Measurements from ENCODE around the gene KCNQ1. TPM values are rescaled to one million over a fixed set of nuclear protein-coding genes. Genes with fewer than 3 reads are reported as not detected.

KCNQ1 gene
- polyA plus RNA-seq, 1 donor (not counting 4 experiments of a cell fraction or from before 2014, with no cell fraction given): not detected

- dilution Hi-C loops (cut with MboI; ENCODE audit: extremely low pct_ligation_motif_present, low sequenced_read_pairs): no loop called here
Observed at GRCh38 chr11:2685566-2686359, 241.0 kb downstream of the KCNQ1 start.

DNA sequence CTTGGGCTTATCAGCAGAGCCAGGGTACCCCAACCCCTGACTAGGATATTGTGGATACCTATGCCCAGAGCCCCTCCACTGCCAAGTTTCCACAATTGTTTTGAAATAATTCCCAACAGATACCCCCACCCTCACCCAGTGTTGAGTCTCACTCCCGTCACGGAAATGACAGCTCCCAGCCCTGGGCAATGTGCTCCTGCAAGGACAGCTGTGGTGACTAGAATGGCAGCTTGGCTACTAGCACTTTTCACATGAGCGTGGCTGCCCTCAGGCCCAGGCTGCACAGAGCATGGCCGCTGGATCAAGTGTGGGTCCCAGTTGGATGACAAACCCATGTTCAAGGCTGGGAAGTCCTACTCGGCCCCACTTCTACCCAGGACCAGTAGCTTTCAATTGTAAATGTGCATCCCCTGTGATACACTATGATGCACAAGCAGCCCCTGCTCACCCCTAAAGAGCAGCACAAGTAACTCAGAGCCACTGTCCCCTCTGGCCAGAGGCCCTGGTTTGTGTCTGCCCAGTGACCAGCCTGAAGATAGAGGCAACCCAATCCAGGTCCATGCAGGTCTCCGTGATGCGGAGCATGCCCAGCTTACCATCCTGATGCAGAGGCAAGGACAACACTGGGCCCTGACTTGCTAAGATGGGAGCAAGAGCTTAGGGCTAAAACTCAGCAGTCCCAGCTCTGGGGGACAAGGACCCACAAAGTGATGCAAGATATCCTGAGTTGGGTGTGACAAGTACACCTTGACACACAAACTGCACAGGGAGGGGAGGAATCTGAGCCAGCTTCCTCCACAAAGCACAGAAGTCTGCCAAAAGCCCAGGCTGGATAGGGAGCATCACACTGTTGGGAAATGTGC is 241.8 kb downstream of the KCNQ1 start:
- dilution Hi-C loops (cut with MboI; ENCODE audit: extremely low pct_ligation_motif_present, low sequenced_read_pairs): no loop called here
- H3K36me3 ChIP-seq (ENCODE audit: control insufficient read depth in 2 of 2, extremely low read depth in 1 of 2, insufficient read depth in 2 of 2, low read length in 2 of 2): no peaks in the 10 kb centered on the region
- H3K9ac ChIP-seq (ENCODE audit: control insufficient read depth, extremely low read depth, insufficient read depth, low read length): no peak overlapping the region
- H3K4me2 ChIP-seq (ENCODE audit: control insufficient read depth, extremely low read depth, insufficient read depth, low read depth, low read length): no peak overlapping the region
- FAIRE-seq (no peak), DNase-seq (ENCODE audit: low read depth, low spot score) (no peak)
- no peak overlapping the region for H3K27ac ChIP-seq (ENCODE audit: control insufficient read depth, insufficient read depth, low read length)
- no peaks in the 10 kb centered on the region for H3K79me2 ChIP-seq (ENCODE audit: control insufficient read depth, insufficient read depth, low read length)
- H3K4me3 ChIP-seq (ENCODE audit: control insufficient read depth in 2 of 3, extremely low read depth in 1 of 3, insufficient read depth in 2 of 3, low read depth in 1 of 3, low read length in 3 of 3): no peak overlapping the region
- no peak overlapping the region for H2AFZ ChIP-seq (ENCODE audit: control insufficient read depth, low read length)
- H3K4me1 ChIP-seq (ENCODE audit: control insufficient read depth, extremely low read depth, insufficient read depth, low read length): no peaks in the 10 kb centered on the region
- no peaks in the 10 kb centered on the region for H3K9me3 ChIP-seq (ENCODE audit: control insufficient read depth, low read depth, low read length)
- H3K9me1 ChIP-seq (ENCODE audit: control insufficient read depth, extremely low read depth, insufficient read depth, low read length): no peaks in the 10 kb centered on the region
- TF ChIP-seq, protein P1, sequence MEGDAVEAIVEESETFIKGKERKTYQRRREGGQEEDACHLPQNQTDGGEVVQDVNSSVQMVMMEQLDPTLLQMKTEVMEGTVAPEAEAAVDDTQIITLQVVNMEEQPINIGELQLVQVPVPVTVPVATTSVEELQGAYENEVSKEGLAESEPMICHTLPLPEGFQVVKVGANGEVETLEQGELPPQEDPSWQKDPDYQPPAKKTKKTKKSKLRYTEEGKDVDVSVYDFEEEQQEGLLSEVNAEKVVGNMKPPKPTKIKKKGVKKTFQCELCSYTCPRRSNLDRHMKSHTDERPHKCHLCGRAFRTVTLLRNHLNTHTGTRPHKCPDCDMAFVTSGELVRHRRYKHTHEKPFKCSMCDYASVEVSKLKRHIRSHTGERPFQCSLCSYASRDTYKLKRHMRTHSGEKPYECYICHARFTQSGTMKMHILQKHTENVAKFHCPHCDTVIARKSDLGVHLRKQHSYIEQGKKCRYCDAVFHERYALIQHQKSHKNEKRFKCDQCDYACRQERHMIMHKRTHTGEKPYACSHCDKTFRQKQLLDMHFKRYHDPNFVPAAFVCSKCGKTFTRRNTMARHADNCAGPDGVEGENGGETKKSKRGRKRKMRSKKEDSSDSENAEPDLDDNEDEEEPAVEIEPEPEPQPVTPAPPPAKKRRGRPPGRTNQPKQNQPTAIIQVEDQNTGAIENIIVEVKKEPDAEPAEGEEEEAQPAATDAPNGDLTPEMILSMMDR (optimal IDR thresholded peaks at IDR 0.05 in 1 of 3, IDR thresholded peaks at IDR 0.05 in 1 of 3, conservative IDR thresholded peaks at IDR 0.05 in 1 of 3; ENCODE audit: extremely low read depth in 1 of 3, insufficient read depth in 2 of 3, low read length in 3 of 3): no peak
- TF ChIP-seq EZH2 (IDR thresholded peaks at IDR 0.05; ENCODE audit: low read length): no peak
- H3K27me3 ChIP-seq (ENCODE audit: control insufficient read depth, extremely low read depth, insufficient read depth, low read length): no peaks in the 10 kb centered on the region
- no peaks in the 10 kb centered on the region for H4K20me1 ChIP-seq (ENCODE audit: control insufficient read depth, extremely low read depth, insufficient read depth, low read length)

More at GRCh38 chr11:2685566-2686359, 241.0 kb downstream of the KCNQ1 start:
- H3K4me2 ChIP-seq (ENCODE audit: control insufficient read depth, extremely low read depth, insufficient read depth, low read depth, low read length): no peak overlapping the region
- TF ChIP-seq, protein P1 (optimal IDR thresholded peaks at IDR 0.05 in 1 of 3, IDR thresholded peaks at IDR 0.05 in 1 of 3, conservative IDR thresholded peaks at IDR 0.05 in 1 of 3; ENCODE audit: extremely low read depth in 1 of 3, insufficient read depth in 2 of 3, low read length in 3 of 3): no peak
- TF ChIP-seq EZH2 (IDR thresholded peaks at IDR 0.05; ENCODE audit: low read length): no peak
- no peaks in the 10 kb centered on the region for H3K9me1 ChIP-seq (ENCODE audit: control insufficient read depth, extremely low read depth, insufficient read depth, low read length)
- DNase-seq (ENCODE audit: low read depth, low spot score): no peak
- H3K4me3 ChIP-seq (ENCODE audit: control insufficient read depth in 2 of 3, extremely low read depth in 1 of 3, insufficient read depth in 2 of 3, low read depth in 1 of 3, low read length in 3 of 3): no peak overlapping the region
- H3K79me2 ChIP-seq (ENCODE audit: control insufficient read depth, insufficient read depth, low read length): no peaks in the 10 kb centered on the region
- H3K9me3 ChIP-seq (ENCODE audit: control insufficient read depth, low read depth, low read length): no peaks in the 10 kb centered on the region
- H3K27ac ChIP-seq (ENCODE audit: control insufficient read depth, insufficient read depth, low read length): no peak overlapping the region
- H3K4me1 ChIP-seq (ENCODE audit: control insufficient read depth, extremely low read depth, insufficient read depth, low read length): no peaks in the 10 kb centered on the region
- FAIRE-seq: no peak
- H2AFZ ChIP-seq (ENCODE audit: control insufficient read depth, low read length): no peak overlapping the region
- H3K9ac ChIP-seq (ENCODE audit: control insufficient read depth, extremely low read depth, insufficient read depth, low read length): no peak overlapping the region
- no peaks in the 10 kb centered on the region for H3K27me3 ChIP-seq (ENCODE audit: control insufficient read depth, extremely low read depth, insufficient read depth, low read length)
- H4K20me1 ChIP-seq (ENCODE audit: control insufficient read depth, extremely low read depth, insufficient read depth, low read length): no peaks in the 10 kb centered on the region
- H3K36me3 ChIP-seq (ENCODE audit: control insufficient read depth in 2 of 2, extremely low read depth in 1 of 2, insufficient read depth in 2 of 2, low read length in 2 of 2): no peaks in the 10 kb centered on the region

All from keratinocyte (primary cell).